Measurements from ENCODE around the gene FMN1.

Gene FMN1

DNA sequence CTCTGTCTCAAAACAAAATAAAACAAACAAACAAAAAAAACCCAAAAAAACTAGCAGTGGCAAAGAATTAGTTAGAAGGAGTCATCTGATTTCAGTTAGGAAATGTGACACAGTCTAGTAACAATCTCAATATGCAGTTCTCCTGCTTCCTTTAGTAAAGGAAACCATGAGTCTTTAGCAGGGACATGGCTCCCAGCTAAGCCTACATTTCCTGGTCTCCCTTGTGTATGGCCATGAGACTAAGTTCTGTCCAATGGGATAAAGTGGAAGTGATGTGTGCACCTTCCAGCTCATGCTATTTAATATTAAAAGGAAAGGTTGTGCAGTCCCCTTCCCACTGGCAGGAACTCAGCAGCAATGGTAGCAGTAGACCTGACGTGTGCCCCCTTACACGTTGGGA lies 402.1 kb downstream of the FMN1 start:
- no peak overlapping the region for H3K9ac ChIP-seq (ENCODE audit: low read length)
- no peak overlapping the region for H3K27ac ChIP-seq (ENCODE audit: low read length)
- H3K36me3 ChIP-seq (ENCODE audit: control insufficient read depth, low read depth, low read length) = no peaks in the 10 kb centered on the region
- H3K27me3 ChIP-seq (ENCODE audit: control insufficient read depth, insufficient read depth, low read length) = no peaks in the 10 kb centered on the region
- H3K4me1 ChIP-seq (ENCODE audit: control insufficient read depth, low read depth, low read length) = no peaks in the 10 kb centered on the region
- no peaks in the 10 kb centered on the region for H3K9me3 ChIP-seq (ENCODE audit: control insufficient read depth, low read depth, low read length)
- no peak overlapping the region for H3K4me3 ChIP-seq (ENCODE audit: low read length)

GRCh38 chr15:32790352-32790999 lies 404.0 kb downstream of the FMN1 start:
- no peaks in the 10 kb centered on the region for H3K36me3 ChIP-seq (ENCODE audit: control insufficient read depth, low read depth, low read length)
- no peak overlapping the region for H3K27ac ChIP-seq (ENCODE audit: low read length)
- H3K9ac ChIP-seq (ENCODE audit: low read length) = no peak overlapping the region

GRCh38 chr15:32787949-32788348 lies 406.6 kb downstream of the FMN1 start:
- H3K4me3 ChIP-seq (ENCODE audit: low read length) = no peak overlapping the region
- no peak overlapping the region for H3K9ac ChIP-seq (ENCODE audit: low read length)
- no peaks in the 10 kb centered on the region for H3K9me3 ChIP-seq (ENCODE audit: control insufficient read depth, low read depth, low read length)
- no peaks in the 10 kb centered on the region for H3K36me3 ChIP-seq (ENCODE audit: control insufficient read depth, low read depth, low read length)
- H3K27me3 ChIP-seq (ENCODE audit: control insufficient read depth, insufficient read depth, low read length) = no peaks in the 10 kb centered on the region
- H3K27ac ChIP-seq (ENCODE audit: low read length) = no peak overlapping the region
- no peaks in the 10 kb centered on the region for H3K4me1 ChIP-seq (ENCODE audit: control insufficient read depth, low read depth, low read length)

More at GRCh38 chr15:32790352-32790999, 404.0 kb downstream of the FMN1 start:
- no peak overlapping the region for H3K4me3 ChIP-seq (ENCODE audit: low read length)
- no peaks in the 10 kb centered on the region for H3K4me1 ChIP-seq (ENCODE audit: control insufficient read depth, low read depth, low read length)
- no peaks in the 10 kb centered on the region for H3K27me3 ChIP-seq (ENCODE audit: control insufficient read depth, insufficient read depth, low read length)
- H3K9me3 ChIP-seq (ENCODE audit: control insufficient read depth, low read depth, low read length) = no peaks in the 10 kb centered on the region

DNA sequence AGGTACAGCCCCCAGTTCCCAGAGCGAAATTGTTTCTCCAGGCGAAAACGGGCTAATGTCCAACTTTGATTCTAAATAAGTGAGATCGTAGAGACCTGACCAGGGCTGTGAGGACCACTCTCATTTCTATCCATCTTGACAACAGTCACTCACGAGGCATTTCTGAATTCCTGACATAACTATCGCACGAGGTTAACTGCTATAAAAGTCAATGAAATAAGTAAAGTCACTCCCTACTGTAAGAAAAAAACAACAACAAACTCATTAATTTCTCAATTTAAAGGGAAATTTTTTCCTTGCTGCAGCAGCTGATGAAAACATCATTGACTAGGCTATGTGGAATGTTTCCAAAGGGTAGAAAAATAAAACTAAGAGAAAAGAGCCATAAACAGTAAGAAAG lies 407.6 kb downstream of the FMN1 start:
- no peaks in the 10 kb centered on the region for H3K4me1 ChIP-seq (ENCODE audit: control insufficient read depth, low read depth, low read length)
- H3K27me3 ChIP-seq (ENCODE audit: control insufficient read depth, insufficient read depth, low read length) = no peaks in the 10 kb centered on the region
- no peak overlapping the region for H3K9ac ChIP-seq (ENCODE audit: low read length)
- H3K4me3 ChIP-seq (ENCODE audit: low read length) = no peak overlapping the region
- no peaks in the 10 kb centered on the region for H3K36me3 ChIP-seq (ENCODE audit: control insufficient read depth, low read depth, low read length)
- H3K9me3 ChIP-seq (ENCODE audit: control insufficient read depth, low read depth, low read length) = no peaks in the 10 kb centered on the region
- no peak overlapping the region for H3K27ac ChIP-seq (ENCODE audit: low read length)

- H3K4me1 ChIP-seq (ENCODE audit: control insufficient read depth, low read depth, low read length) = no peaks in the 10 kb centered on the region
- H3K36me3 ChIP-seq (ENCODE audit: control insufficient read depth, low read depth, low read length) = no peaks in the 10 kb centered on the region
- no peaks in the 10 kb centered on the region for H3K9me3 ChIP-seq (ENCODE audit: control insufficient read depth, low read depth, low read length)
- H3K27ac ChIP-seq (ENCODE audit: low read length) = no peak overlapping the region
- no peak overlapping the region for H3K4me3 ChIP-seq (ENCODE audit: low read length)
- no peak overlapping the region for H3K9ac ChIP-seq (ENCODE audit: low read length)
- no peaks in the 10 kb centered on the region for H3K27me3 ChIP-seq (ENCODE audit: control insufficient read depth, insufficient read depth, low read length)
Measured at GRCh38 chr15:32784581-32784980, 409.9 kb downstream of the FMN1 start.

DNA sequence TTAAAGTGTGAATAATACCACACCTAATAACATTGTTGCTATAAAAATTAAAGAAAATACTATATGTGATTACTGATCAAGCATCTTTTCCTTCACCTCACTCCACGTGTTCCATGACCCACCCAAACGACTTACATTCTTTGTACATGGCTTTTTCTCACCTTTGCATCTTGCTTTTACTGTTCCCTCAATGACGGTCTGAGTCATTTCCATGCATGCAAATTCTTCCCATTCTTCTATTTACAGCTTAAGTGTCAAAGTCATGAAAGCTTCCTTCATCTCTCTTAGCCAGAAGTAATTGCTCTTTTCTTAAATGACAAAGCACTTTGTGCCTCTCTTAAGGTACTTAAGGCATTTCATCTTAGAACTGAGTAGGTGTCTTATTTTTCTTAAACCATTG lies 412.7 kb downstream of the FMN1 start:
- Histone ChIP-seq H3K36me3 (ENCODE audit: control insufficient read depth, low read depth, low read length) (no peaks in the 10 kb centered on the region), H3K4me1 (ENCODE audit: control insufficient read depth, low read depth, low read length) (no peaks in the 10 kb centered on the region), H3K27ac (ENCODE audit: low read length) (no peak overlapping the region), H3K9ac (ENCODE audit: low read length) (no peak overlapping the region), H3K4me3 (ENCODE audit: low read length) (no peak overlapping the region), H3K27me3 (ENCODE audit: control insufficient read depth, insufficient read depth, low read length) (no peaks in the 10 kb centered on the region), H3K9me3 (ENCODE audit: control insufficient read depth, low read depth, low read length) (peaks cover 4% of the 10 kb centered on the region)

DNA sequence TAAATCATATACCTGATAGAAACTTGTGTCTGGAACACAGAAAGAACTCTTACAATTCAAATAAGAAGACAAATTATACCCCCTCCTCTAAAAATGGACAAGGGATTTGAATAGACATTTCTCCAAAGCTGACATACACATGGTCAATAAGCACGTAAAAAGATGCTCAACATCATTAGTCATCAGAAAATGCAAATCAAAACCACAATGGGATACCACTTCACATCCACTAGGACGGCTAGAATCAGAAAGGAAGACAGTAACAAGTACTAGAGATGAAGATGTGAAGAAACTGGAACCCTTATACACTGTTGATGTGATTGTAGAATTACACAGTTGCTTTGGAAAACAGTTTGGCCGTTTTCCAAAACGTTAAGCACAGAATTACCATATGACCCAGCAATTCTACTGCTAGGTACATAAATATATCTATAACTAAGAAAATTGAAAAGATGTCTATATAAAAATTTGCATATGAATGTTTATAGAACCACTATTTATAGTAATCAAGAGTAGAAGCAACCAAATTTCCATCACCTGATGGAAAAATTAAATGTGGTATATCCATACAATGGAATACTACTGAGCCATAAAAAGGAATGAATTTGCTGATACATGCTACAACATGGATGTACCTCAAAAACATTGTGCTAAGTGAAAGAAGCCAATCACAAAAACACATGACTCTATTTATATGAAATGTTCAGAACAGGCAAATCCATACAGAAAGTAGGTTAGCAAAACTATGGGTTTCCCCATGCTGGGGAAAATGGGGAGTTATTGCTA lies 415.9 kb downstream of the FMN1 start:
- Histone ChIP-seq H3K36me3 (ENCODE audit: control insufficient read depth, low read depth, low read length) (no peaks in the 10 kb centered on the region), H3K9ac (ENCODE audit: low read length) (no peak overlapping the region), H3K9me3 (ENCODE audit: control insufficient read depth, low read depth, low read length) (peaks cover 4% of the 10 kb centered on the region), H3K27me3 (ENCODE audit: control insufficient read depth, insufficient read depth, low read length) (no peaks in the 10 kb centered on the region), H3K4me1 (ENCODE audit: control insufficient read depth, low read depth, low read length) (no peaks in the 10 kb centered on the region), H3K4me3 (ENCODE audit: low read length) (no peak overlapping the region), H3K27ac (ENCODE audit: low read length) (no peak overlapping the region)

GRCh38 chr15:32775103-32775502 lies 419.4 kb downstream of the FMN1 start:
- Histone ChIP-seq H3K27me3 (ENCODE audit: control insufficient read depth, insufficient read depth, low read length) (no peaks in the 10 kb centered on the region), H3K36me3 (ENCODE audit: control insufficient read depth, low read depth, low read length) (no peaks in the 10 kb centered on the region), H3K27ac (ENCODE audit: low read length) (no peak overlapping the region), H3K4me3 (ENCODE audit: low read length) (no peak overlapping the region), H3K9ac (ENCODE audit: low read length) (no peak overlapping the region), H3K4me1 (ENCODE audit: control insufficient read depth, low read depth, low read length) (no peaks in the 10 kb centered on the region), H3K9me3 (ENCODE audit: control insufficient read depth, low read depth, low read length) (peaks cover 4% of the 10 kb centered on the region)

DNA sequence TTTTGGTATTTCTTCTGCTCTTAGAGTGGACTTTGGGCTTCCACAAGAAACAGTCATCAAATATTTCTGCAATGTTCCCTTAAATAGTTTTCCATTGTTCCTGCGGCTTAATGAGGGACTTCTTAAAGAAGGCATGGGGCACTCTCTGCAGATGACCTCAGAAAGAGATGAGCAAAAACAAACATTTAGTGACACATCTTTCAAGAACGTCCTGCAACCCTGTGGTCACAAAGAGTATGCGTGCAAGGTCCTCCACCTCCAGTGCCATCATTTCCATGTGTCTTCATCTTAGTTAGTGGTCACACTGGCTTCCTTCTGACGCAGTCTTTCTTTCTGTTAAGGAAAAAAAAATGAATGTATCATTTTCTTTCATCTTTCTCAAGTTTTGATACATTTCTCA lies 420.5 kb downstream of the FMN1 start:
- Histone ChIP-seq H3K9me3 (ENCODE audit: control insufficient read depth, low read depth, low read length) (peaks cover 3% of the 10 kb centered on the region), H3K27ac (ENCODE audit: low read length) (no peak overlapping the region), H3K4me1 (ENCODE audit: control insufficient read depth, low read depth, low read length) (no peaks in the 10 kb centered on the region), H3K36me3 (ENCODE audit: control insufficient read depth, low read depth, low read length) (no peaks in the 10 kb centered on the region), H3K27me3 (ENCODE audit: control insufficient read depth, insufficient read depth, low read length) (no peaks in the 10 kb centered on the region), H3K4me3 (ENCODE audit: low read length) (no peak overlapping the region), H3K9ac (ENCODE audit: low read length) (no peak overlapping the region)

DNA sequence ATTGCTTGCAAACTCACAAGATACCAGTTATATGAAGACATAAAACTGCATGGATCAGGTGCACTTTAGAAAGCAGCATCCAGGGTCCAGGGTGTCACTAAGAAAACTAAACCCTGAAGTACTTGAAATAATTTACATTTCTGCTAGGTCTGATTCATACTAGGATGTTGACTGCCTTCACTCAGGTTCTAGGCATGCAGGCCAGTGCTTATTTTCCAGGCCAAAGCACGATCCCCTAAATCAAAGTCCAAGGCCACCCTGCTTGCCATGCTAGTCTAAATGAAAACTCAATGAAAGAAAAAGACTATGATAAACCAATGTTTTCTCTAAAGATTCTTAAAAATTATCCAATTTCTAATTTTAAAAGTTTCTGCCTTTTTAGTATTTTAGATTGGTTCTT lies 427.3 kb downstream of the FMN1 start:
- no peaks in the 10 kb centered on the region for H3K36me3 ChIP-seq (ENCODE audit: control insufficient read depth, low read depth, low read length)

GRCh38 chr15:32766101-32766500 lies 428.4 kb downstream of the FMN1 start:
- Histone ChIP-seq H3K27ac (ENCODE audit: low read length) (no peak overlapping the region), H3K4me1 (ENCODE audit: control insufficient read depth, low read depth, low read length) (no peaks in the 10 kb centered on the region), H3K36me3 (ENCODE audit: control insufficient read depth, low read depth, low read length) (no peaks in the 10 kb centered on the region), H3K27me3 (ENCODE audit: control insufficient read depth, insufficient read depth, low read length) (no peaks in the 10 kb centered on the region), H3K9ac (ENCODE audit: low read length) (no peak overlapping the region), H3K9me3 (ENCODE audit: control insufficient read depth, low read depth, low read length) (no peaks in the 10 kb centered on the region), H3K4me3 (ENCODE audit: low read length) (no peak overlapping the region)

More for the DNA sequence above, 427.3 kb downstream of the FMN1 start:
- Histone ChIP-seq H3K27ac (ENCODE audit: low read length) (no peak overlapping the region), H3K4me3 (ENCODE audit: low read length) (no peak overlapping the region), H3K27me3 (ENCODE audit: control insufficient read depth, insufficient read depth, low read length) (no peaks in the 10 kb centered on the region), H3K4me1 (ENCODE audit: control insufficient read depth, low read depth, low read length) (no peaks in the 10 kb centered on the region), H3K9ac (ENCODE audit: low read length) (no peak overlapping the region), H3K9me3 (ENCODE audit: control insufficient read depth, low read depth, low read length) (no peaks in the 10 kb centered on the region)

DNA sequence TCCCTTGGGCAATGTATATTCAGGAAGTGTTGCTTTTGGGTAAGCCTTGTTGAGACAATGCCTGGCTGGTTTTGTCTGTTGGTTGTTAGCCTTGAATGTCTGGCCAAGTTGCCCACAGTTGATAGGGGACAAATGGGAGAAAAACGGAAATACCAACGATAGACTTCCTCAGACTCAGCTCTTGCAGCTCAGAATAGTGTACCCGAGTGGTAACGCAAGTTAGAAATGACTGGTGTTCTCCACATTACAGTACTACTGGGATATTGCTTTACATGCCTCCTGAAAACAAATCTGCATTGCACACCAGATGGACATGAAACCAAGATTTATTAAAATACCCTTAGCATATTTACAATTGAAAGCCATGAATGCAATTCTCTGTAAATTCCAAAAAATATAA lies 429.3 kb downstream of the FMN1 start:
- H3K9me3 ChIP-seq (ENCODE audit: control insufficient read depth, low read depth, low read length) = no peaks in the 10 kb centered on the region
- no peak overlapping the region for H3K27ac ChIP-seq (ENCODE audit: low read length)
- H3K4me1 ChIP-seq (ENCODE audit: control insufficient read depth, low read depth, low read length) = no peaks in the 10 kb centered on the region
- no peaks in the 10 kb centered on the region for H3K27me3 ChIP-seq (ENCODE audit: control insufficient read depth, insufficient read depth, low read length)
- H3K9ac ChIP-seq (ENCODE audit: low read length) = no peak overlapping the region
- no peaks in the 10 kb centered on the region for H3K36me3 ChIP-seq (ENCODE audit: control insufficient read depth, low read depth, low read length)
- H3K4me3 ChIP-seq (ENCODE audit: low read length) = no peak overlapping the region

Measured in iPS-18a (cell line).